Activated naive CD4-positive, alpha-beta T cell treated with anti-CD3 and anti-CD28 coated beads, Interleukin-2, amount 50 U/mL, for 72 hours (primary cell): Measurements from ENCODE around the gene PLCB4. TPM values are rescaled to one million over a fixed set of nuclear protein-coding genes. Genes with fewer than 3 reads are reported as not detected.

Experiments used
- ATAC-seq, 2 donors: fragments of 150-1000 bp; cut with Tn5 transposase; 2 replicates each; pipeline ENCODE4 v1.10.0; 2021; ENCODE audit warnings: mild to moderate bottlenecking in 2 of 2, moderate library complexity in 2 of 2
- DNase-seq, 2 donors: peaks; one replicate each; pipeline ENCODE4 v3.0.0; 2021 to 2022; ENCODE audit warnings: low spot score in 2 of 2
- H3K27ac Mint-ChIP-seq, 2 donors: one replicate each; pipeline ENCODE4 v1.8.0; 2022; ENCODE audit warnings: mild to moderate bottlenecking in 2 of 2, mixed read lengths in 2 of 2
- H3K36me3 Mint-ChIP-seq, 2 donors: one replicate each; pipeline ENCODE4 v1.8.0; 2022; ENCODE audit warnings: mixed read lengths in 2 of 2
- H3K9me3 Mint-ChIP-seq, 2 donors: one replicate each; pipeline ENCODE4 v1.8.0; 2022; ENCODE audit warnings: mixed read lengths in 2 of 2
- total RNA-seq, 2 donors: library from RNA; stranded (reverse); gene quantifications; one replicate each; pipeline ENCODE4 v1.2.3, GENCODE V29; 2022

PLCB4 gene
- total RNA-seq, 2 donors from 2014 or later, result not detected

GRCh38 chr20:9204979-9205378 lies 136.1 kb downstream of the PLCB4 start:
- H3K9me3 Mint-ChIP-seq, result peaks cover 4 to 13% of the 10 kb centered on the region in 2 donors
- DNase-seq, result no peak

DNA sequence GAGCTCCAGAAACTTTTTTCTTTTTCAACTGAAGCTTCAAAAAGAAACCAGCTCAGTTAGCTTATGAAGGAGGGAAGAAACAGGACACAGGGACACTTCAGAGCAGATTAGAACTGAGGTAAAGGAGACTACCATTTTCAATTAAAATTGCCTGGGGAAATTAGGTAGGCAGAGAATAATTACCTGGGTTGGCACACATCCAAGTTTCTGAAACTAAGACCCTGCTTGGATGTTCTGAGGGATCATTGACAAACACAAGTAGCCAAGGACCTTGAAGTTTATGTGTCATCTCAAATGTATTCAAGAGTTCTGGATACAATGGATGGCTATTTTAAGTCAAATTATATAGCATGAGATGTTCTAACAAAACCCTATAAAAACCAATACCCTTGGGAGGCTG lies 137.6 kb downstream of the PLCB4 start:
- ATAC-seq (no peak), DNase-seq (no peak)
- H3K36me3 Mint-ChIP-seq, result no peaks in the 10 kb centered on the region
- H3K9me3 Mint-ChIP-seq, result peaks cover 4 to 9% of the 10 kb centered on the region in 2 donors
- no peak overlapping the region for H3K27ac Mint-ChIP-seq

More at GRCh38 chr20:9204979-9205378, 136.1 kb downstream of the PLCB4 start:
- no peak overlapping the region for H3K27ac Mint-ChIP-seq
- no peaks in the 10 kb centered on the region for H3K36me3 Mint-ChIP-seq
- no peak for ATAC-seq

DNA sequence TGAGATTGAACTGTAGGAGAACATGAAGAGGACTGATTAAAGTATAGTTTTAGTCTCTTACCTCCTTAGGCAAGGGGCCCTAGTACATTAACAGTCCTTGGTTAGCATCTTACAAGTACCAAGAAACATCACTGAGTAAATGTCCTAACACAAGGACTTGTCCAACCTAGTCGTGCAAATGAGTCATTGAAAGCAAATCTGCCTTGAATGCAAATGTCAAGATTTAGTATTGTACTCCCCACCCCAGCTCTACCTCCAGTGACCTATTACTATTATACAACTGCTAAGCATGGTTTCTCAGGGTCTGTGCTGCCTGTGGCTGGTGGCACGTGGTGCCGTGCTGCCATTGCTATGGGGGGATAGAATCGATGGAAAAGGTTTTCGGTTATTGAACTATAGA lies 138.4 kb downstream of the PLCB4 start:
- no peak overlapping the region for H3K27ac Mint-ChIP-seq
- ATAC-seq (no peak), DNase-seq (no peak)
- H3K9me3 Mint-ChIP-seq, result peaks cover 4 to 6% of the 10 kb centered on the region in 2 donors
- H3K36me3 Mint-ChIP-seq, result no peaks in the 10 kb centered on the region

GRCh38 chr20:9210356-9210755 lies 141.5 kb downstream of the PLCB4 start:
- peaks cover 7 to 11% of the 10 kb centered on the region in 2 donors for H3K9me3 Mint-ChIP-seq
- no peak for DNase-seq
- no peak for ATAC-seq
- no peaks in the 10 kb centered on the region for H3K36me3 Mint-ChIP-seq
- H3K27ac Mint-ChIP-seq, result no peak overlapping the region

DNA sequence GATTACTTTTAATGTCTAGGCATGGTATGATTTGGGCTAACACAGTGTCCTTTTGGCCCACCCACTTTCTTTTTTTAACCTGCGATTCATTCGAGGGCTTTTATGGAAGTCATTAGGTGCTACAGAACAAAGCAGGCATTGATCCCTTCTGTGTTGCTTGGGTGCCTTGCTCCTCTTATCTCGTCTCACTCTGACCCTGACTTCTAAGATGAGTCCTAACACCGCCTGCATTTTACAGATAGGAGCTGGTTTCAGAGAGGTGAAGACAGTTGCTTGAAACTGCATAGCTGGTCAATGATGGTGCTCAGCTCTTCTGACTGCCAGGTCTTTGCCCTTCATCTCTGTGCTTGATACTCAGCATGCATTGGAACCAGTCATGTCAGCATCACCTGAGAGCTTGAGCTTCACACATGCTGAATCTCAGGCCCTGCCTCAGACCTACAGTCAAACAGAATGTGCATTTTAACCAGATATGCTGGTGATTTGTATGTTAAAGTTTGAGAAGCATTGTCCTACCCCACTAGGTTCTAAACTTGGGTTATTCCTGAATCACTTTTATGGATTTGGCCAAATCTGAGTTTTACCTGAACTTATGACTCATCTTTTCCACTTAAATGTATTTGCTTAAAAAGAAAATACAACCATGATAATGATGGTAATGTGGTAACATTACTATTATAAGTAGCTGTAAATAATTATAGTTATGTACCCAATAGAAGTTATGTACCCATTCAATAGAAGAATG lies 142.3 kb downstream of the PLCB4 start:
- no peak for ATAC-seq
- H3K36me3 Mint-ChIP-seq, result no peaks in the 10 kb centered on the region
- DNase-seq, result no peak
- H3K27ac Mint-ChIP-seq, result no peak overlapping the region
- H3K9me3 Mint-ChIP-seq, result peaks cover 7 to 11% of the 10 kb centered on the region in 2 donors

DNA sequence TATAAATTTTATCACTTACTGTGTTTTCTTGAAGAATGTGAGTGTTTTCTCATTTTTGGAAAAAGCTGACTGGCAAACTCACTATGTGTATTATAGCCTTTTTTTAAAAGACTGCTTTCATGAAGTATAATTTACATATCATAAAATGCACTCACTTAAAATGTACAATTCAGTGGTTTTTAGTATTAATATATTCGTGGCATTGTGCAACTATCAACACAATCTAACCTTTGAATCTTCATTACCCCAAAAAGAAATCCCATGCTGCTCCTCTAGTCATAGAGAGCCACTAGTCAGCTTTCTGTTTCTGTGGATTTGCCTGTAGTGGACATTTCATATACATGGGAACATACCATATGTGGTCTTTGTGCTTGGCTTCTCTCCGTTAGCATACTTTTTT lies 143.8 kb downstream of the PLCB4 start:
- DNase-seq, result no peak
- H3K36me3 Mint-ChIP-seq, result no peaks in the 10 kb centered on the region
- H3K9me3 Mint-ChIP-seq, result peaks cover 4 to 12% of the 10 kb centered on the region in 2 donors
- H3K27ac Mint-ChIP-seq, result no peak overlapping the region
- no peak for ATAC-seq

DNA sequence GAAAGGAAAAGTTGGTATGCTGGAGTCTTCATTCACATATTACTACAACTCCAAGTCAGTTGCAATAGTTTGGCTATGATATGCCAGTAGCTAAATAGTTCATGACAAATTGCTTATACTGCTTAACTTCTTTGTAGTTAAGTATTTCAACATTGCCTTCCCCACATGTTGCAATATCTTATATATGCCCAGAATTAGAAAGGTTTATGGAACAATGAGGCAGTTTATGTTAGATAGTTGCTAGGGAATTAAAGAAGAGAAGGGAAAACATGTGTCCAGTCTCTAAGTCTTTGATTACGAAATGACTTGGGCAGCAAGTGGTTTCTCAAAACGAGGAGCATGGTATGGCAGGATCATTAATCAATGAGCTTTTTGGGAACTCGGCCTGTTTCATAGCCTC lies 145.8 kb downstream of the PLCB4 start:
- no peak overlapping the region for H3K27ac Mint-ChIP-seq
- no peaks in the 10 kb centered on the region for H3K36me3 Mint-ChIP-seq
- DNase-seq, result no peak
- ATAC-seq, result no peak
- peaks cover 4 to 12% of the 10 kb centered on the region in 2 donors for H3K9me3 Mint-ChIP-seq

DNA sequence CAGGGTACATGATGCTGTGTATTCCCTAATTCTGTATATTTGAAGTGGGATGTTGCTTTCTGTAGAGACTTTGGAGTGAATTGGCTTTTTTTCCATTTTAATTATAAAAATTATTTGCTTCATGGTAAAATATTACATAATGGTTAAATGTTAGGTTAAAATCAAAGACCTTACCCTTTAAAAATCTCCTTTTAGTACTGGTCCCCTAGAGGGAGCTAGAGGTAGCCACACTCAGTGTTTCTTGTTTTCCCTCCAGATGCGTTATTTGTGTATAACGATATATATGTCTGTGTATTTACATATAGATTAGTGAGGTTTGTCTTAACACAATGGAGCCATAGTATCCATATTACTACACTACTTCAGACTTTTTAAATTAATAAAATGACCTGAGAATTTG lies 146.7 kb downstream of the PLCB4 start:
- Mint-ChIP-seq H3K9me3 (peaks cover 4 to 12% of the 10 kb centered on the region in 2 donors), H3K36me3 (no peaks in the 10 kb centered on the region), H3K27ac (no peak overlapping the region)
- DNase-seq (no peak), ATAC-seq (no peak)

GRCh38 chr20:9218531-9218961 lies 149.7 kb downstream of the PLCB4 start:
- ATAC-seq (no peak), DNase-seq (no peak)
- peaks cover 8 to 10% of the 10 kb centered on the region in 2 donors for H3K9me3 Mint-ChIP-seq
- no peaks in the 10 kb centered on the region for H3K36me3 Mint-ChIP-seq
- no peak overlapping the region for H3K27ac Mint-ChIP-seq

DNA sequence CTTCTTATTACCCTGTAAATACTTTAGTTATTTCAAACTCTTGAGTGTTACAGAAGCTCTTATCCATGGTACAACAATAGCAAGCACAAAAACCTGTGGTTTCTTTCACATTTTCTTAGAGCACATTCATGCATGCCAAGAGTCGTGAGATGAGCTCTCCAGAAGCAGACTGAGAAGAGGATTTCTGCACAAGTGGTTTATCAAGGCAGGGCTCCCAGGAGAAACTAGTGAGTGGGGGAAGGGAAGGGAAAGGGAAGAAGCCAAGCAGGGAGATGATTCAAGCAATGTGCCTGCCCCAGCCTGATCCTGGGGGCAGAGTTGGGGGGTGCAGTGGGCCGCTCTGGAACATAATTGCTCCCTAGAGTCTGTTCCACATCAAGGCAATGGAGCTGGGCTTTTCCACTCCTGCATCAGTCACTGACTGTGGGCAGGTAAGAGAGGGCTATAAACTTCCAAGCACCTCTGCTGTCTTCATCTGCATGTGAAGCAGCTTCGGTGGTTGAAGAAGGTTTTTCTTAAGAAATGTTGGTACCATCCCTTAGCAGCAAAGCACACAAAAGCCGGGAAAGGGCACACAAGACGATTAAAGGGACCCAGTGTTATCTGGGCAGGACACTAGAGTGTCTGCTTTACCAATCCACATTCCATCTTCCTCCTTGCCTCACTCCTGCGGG lies 152.1 kb downstream of the PLCB4 start:
- Mint-ChIP-seq H3K27ac (no peak overlapping the region), H3K9me3 (peaks cover 7 to 12% of the 10 kb centered on the region in 2 donors), H3K36me3 (no peaks in the 10 kb centered on the region)
- no peak for ATAC-seq
- no peak for DNase-seq

DNA sequence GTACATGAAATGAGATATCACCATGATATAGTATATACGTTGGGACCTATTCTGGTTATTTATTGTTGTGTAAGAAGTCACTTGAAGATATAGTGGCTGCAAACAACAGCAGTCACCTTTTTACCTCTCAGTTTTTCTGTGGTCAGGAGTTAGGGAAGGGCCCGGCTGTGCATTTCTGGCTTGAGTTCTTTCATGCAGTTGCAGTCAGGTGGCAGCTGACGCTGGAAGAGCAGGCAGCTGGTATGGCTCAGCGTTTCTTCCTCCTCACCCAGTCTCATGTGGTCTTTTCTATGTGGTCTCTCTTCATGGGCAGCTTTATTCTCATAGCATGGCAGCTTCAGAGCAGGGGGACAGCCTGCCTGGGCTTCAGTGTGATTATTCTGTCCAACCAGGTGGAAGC lies 154.4 kb downstream of the PLCB4 start:
- Mint-ChIP-seq H3K27ac (no peak overlapping the region), H3K36me3 (no peaks in the 10 kb centered on the region), H3K9me3 (peaks cover 3 to 12% of the 10 kb centered on the region in 2 donors)
- DNase-seq (no peak), ATAC-seq (no peak)

DNA sequence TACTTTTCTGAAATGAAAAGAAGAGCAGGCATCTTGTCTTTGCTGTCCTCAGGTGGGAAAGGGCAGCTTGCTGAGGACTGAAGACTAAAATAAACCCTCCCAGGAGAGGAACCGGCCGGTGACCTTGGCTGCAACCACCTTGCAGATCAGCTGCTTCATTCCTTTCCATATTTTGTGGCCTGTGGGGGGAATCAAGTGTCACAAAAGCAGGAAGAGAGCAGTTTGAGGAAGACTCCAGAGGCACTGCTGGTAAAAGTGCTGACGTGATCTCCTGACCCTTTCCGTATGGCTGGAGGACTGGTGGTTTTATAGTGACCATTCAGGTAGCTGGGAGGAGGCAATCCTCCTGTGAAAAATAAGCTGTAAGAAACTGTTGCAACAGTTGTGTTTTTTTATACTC lies 157.0 kb downstream of the PLCB4 start:
- no peaks in the 10 kb centered on the region for H3K36me3 Mint-ChIP-seq

GRCh38 chr20:9227896-9228615 lies 159.2 kb downstream of the PLCB4 start:
- no peak for DNase-seq
- H3K9me3 Mint-ChIP-seq, result peaks cover 3 to 8% of the 10 kb centered on the region in 2 donors
- H3K27ac Mint-ChIP-seq, result no peak overlapping the region
- ATAC-seq, result no peak
- no peaks in the 10 kb centered on the region for H3K36me3 Mint-ChIP-seq

More for the DNA sequence above, 157.0 kb downstream of the PLCB4 start:
- Mint-ChIP-seq H3K9me3 (peaks cover 3 to 9% of the 10 kb centered on the region in 2 donors), H3K27ac (no peak overlapping the region)
- DNase-seq, result no peak
- ATAC-seq, result no peak

- no peak overlapping the region for H3K27ac Mint-ChIP-seq
- H3K9me3 Mint-ChIP-seq, result peaks cover 3 to 8% of the 10 kb centered on the region in 2 donors
- ATAC-seq, result no peak
- no peak for DNase-seq
- no peaks in the 10 kb centered on the region for H3K36me3 Mint-ChIP-seq
These were observed 160.0 kb downstream of the PLCB4 start for GRCh38 chr20:9228774-9229450.

DNA sequence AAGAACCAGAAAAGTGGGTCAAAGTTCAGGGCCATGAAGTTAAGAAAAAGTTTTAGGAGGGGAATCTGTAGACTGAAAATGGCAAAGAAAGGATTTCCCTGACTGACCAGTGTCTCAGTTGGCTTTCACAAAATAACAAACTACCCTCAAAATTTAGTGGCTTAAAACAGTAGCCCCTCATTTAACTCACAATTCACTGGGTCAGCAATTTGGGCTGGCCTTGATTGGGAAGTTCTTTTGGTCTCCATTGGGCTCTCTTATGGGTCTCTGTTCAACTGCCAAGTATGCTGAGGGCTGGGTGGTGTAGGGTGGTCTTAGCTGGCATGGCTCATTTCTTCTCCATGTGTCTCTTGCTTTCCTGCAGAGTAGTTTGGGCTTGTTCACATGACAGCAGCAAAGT lies 161.5 kb downstream of the PLCB4 start:
- DNase-seq, result no peak
- ATAC-seq, result no peak
- H3K36me3 Mint-ChIP-seq, result no peaks in the 10 kb centered on the region
- no peaks in the 10 kb centered on the region for H3K9me3 Mint-ChIP-seq
- no peak overlapping the region for H3K27ac Mint-ChIP-seq

DNA sequence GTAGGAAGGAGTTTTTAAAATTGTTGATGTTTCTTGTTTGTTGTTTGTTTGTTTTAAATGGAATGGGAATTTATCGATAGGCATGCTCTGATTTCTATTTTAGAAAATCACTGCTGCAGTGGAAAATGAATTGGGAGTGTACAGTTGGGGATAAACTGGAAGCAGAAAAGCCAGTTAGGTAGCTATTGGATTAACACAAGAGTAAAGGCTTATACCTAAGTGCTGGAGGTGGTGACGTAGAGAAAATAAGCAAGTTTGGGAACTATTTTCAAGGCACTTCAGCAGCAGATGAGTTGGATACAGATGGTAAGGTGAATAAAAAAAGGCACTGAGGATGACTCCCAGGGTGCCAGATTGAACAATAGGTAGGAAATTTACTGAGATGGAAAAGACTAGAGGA lies 164.9 kb downstream of the PLCB4 start:
- ATAC-seq (no peak), DNase-seq (no peak)
- H3K9me3 Mint-ChIP-seq, result no peaks in the 10 kb centered on the region
- H3K36me3 Mint-ChIP-seq, result no peaks in the 10 kb centered on the region
- H3K27ac Mint-ChIP-seq, result no peak overlapping the region

GRCh38 chr20:9235518-9235917 lies 166.6 kb downstream of the PLCB4 start:
- ATAC-seq (no peak), DNase-seq (no peak)
- no peaks in the 10 kb centered on the region for H3K36me3 Mint-ChIP-seq
- no peak overlapping the region for H3K27ac Mint-ChIP-seq
- H3K9me3 Mint-ChIP-seq, result no peaks in the 10 kb centered on the region
